CD4-positive, alpha-beta T cell treated with Interleukin-21 for 1 hour (primary cell): ENCODE results near the gene ZNF25.
"Not testable (repeated sequence)": the region's sequence is repeated elsewhere in the genome, so short reads cannot be mapped to it uniquely, and the experiment has no call there.

Experiments used
- DNase-seq: peaks from one replicate; pipeline ENCODE4 v3.0.0-alpha.2; 2020

Gene ZNF25

GRCh38 chr10:37937864-37938263 lies 38.6 kb downstream of the ZNF25 start:
- DNase-seq, result no peak

DNA sequence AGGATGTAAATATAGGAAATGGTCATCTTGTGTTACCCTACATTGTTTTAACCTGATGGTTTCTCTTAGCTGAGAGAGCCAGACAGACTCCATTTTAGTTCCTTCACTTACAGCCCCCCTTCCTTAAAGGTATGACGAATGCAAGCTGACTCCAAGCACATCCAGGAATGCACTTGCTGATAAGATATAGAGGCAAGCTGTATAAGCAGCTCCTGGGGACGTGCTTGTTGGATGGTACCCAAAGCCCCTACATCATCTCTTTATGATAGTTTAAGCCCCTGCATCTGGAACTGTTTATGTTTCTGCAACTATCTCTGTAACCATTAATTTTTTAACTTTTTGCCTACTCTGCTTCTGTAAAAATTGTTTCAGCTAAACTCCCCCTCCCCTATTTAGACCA lies 41.7 kb downstream of the ZNF25 start:
- DNase-seq, result no peak

DNA sequence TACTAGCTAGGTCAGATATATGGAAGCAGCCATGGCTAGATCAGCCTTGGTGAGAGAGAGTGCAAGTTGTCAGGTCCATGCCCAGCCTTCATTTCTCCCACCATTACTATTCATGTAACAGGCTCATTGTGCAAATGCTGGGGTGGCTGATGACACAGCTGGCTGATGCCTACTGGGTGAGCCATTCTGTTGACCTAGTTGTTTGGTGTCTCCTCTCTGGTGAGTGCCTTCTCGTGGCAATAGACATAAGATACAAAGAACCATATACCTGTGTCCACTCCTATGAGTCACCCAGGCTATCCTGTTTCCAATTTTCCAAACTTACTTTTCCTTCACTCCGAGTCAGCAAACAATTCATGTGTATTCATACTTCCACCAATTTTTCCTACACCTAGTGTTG lies 46.0 kb downstream of the ZNF25 start:
- DNase-seq, result no peak

- DNase-seq, result not testable (repeated sequence)
Observed at GRCh38 chr10:37908165-37908564, 68.3 kb downstream of the ZNF25 start.

DNA sequence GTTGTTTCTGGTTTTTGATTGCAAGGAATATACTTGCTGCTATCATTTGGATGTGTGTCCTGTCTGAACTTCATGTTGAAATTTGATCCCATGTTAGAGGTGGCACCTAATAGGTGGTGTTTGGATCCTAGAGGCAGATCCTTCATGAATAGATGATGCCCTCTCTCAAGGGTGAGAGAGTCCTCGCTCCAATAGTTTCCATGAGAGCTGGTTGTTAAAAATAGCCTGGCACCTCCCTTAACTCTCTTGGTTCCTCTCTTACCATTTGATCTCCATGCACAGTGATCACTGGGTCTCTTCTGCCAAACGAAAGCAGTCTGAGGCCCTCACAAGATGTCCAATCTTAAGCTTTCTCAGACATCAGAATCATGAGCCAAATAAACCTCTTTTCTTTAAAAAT lies 70.1 kb downstream of the ZNF25 start:
- no peak for DNase-seq
